Immature natural killer cell (primary cell): ENCODE results near the gene LRP1B. TPM values are rescaled to one million over a fixed set of nuclear protein-coding genes. Genes with fewer than 3 reads are reported as not detected.

Experiments used
- DNase-seq, 3 donors: peaks; one replicate each; pipeline ENCODE4 v3.0.0; 2022; ENCODE audit warnings: mixed read lengths in 1 of 3
- H3K27ac Mint-ChIP-seq, 6 donors: one replicate each; pipeline ENCODE4 v1.8.0; 2020; ENCODE audit warnings: mixed read lengths in 6 of 6, mild to moderate bottlenecking in 5 of 6, inconsistent platforms in 4 of 6, moderate library complexity in 3 of 6
- H3K27me3 Mint-ChIP-seq, 3 donors: one replicate each; pipeline ENCODE4 v1.8.0; 2020 to 2021; ENCODE audit warnings: low read depth in 3 of 3, mild to moderate bottlenecking in 3 of 3, mixed read lengths in 3 of 3, moderate library complexity in 3 of 3, inconsistent platforms in 1 of 3
- H3K36me3 Mint-ChIP-seq, 3 donors: one replicate each; pipeline ENCODE4 v1.8.0; 2020; ENCODE audit warnings: mixed read lengths in 3 of 3, inconsistent platforms in 2 of 3, mild to moderate bottlenecking in 2 of 3
- H3K4me1 Mint-ChIP-seq, 2 donors: one replicate each; pipeline ENCODE4 v1.8.0; 2020; ENCODE audit warnings: inconsistent platforms in 2 of 2, mild to moderate bottlenecking in 2 of 2, mixed read lengths in 2 of 2, moderate library complexity in 1 of 2
- H3K4me3 Mint-ChIP-seq, 5 donors: one replicate each; pipeline ENCODE4 v1.8.0; 2020; ENCODE audit warnings: mild to moderate bottlenecking in 5 of 5, mixed read lengths in 5 of 5, inconsistent platforms in 3 of 5, moderate library complexity in 3 of 5
- H3K9me3 Mint-ChIP-seq, 6 donors: one replicate each; pipeline ENCODE4 v1.8.0; 2020; ENCODE audit warnings: mild to moderate bottlenecking in 6 of 6, mixed read lengths in 6 of 6, inconsistent platforms in 4 of 6, moderate library complexity in 3 of 6
- polyA plus RNA-seq, 3 donors: library from polyadenylated mRNA; unstranded; fragments of 300-500 nt; fragmentation: Illumina TruSeq; gene quantifications; one replicate each; pipeline ENCODE4 v1.2.3, GENCODE V29; 2021

The LRP1B gene
- polyA plus RNA-seq, 3 donors from 2014 or later = not detected

- no peak overlapping the region for H3K27ac Mint-ChIP-seq
- peaks cover 2 to 27% (median 10%) of the 10 kb centered on the region in 6 donors for H3K9me3 Mint-ChIP-seq
- H3K36me3 Mint-ChIP-seq = no peaks in the 10 kb centered on the region
- H3K4me3 Mint-ChIP-seq = no peak overlapping the region
- DNase-seq = no peak
- no peaks in the 10 kb centered on the region for H3K4me1 Mint-ChIP-seq
- no peaks in the 10 kb centered on the region for H3K27me3 Mint-ChIP-seq
Observed at GRCh38 chr2:141925511-141925910, 205.3 kb downstream of the LRP1B start.

GRCh38 chr2:141923657-141924056 lies 207.2 kb downstream of the LRP1B start:
- DNase-seq = no peak
- Mint-ChIP-seq H3K9me3 (peaks cover 0 to 22% (median 11%) of the 10 kb centered on the region in 6 donors), H3K27me3 (no peaks in the 10 kb centered on the region), H3K36me3 (no peaks in the 10 kb centered on the region), H3K4me1 (no peaks in the 10 kb centered on the region), H3K4me3 (no peak overlapping the region), H3K27ac (no peak overlapping the region)

GRCh38 chr2:141911485-141912066 lies 219.2 kb downstream of the LRP1B start:
- Mint-ChIP-seq H3K9me3 (peaks cover 2 to 40% (median 10%) of the 10 kb centered on the region in 6 donors), H3K27me3 (peaks cover 0 to 2% (median 1%) of the 10 kb centered on the region in 3 donors), H3K4me3 (no peak overlapping the region), H3K4me1 (no peaks in the 10 kb centered on the region), H3K36me3 (no peaks in the 10 kb centered on the region), H3K27ac (no peak overlapping the region)
- DNase-seq = no peak

- H3K27me3 Mint-ChIP-seq = peaks cover 0 to 1% (median 0%) of the 10 kb centered on the region in 3 donors
- DNase-seq = no peak
Observed at GRCh38 chr2:141906678-141907077, 224.1 kb downstream of the LRP1B start.

GRCh38 chr2:141900826-141901225 lies 230.0 kb downstream of the LRP1B start:
- Mint-ChIP-seq H3K36me3 (no peaks in the 10 kb centered on the region), H3K4me1 (no peaks in the 10 kb centered on the region), H3K27ac (no peak overlapping the region), H3K27me3 (no peaks in the 10 kb centered on the region), H3K4me3 (no peak overlapping the region), H3K9me3 (peaks cover 0 to 20% (median 5%) of the 10 kb centered on the region in 6 donors)
- DNase-seq = no peak

More at GRCh38 chr2:141906678-141907077, 224.1 kb downstream of the LRP1B start:
- peaks cover 0 to 15% (median 0%) of the 10 kb centered on the region in 6 donors for H3K9me3 Mint-ChIP-seq
- H3K4me1 Mint-ChIP-seq = no peaks in the 10 kb centered on the region
- no peak overlapping the region for H3K27ac Mint-ChIP-seq
- no peaks in the 10 kb centered on the region for H3K36me3 Mint-ChIP-seq
- no peak overlapping the region for H3K4me3 Mint-ChIP-seq

- Mint-ChIP-seq H3K27ac (no peak overlapping the region), H3K9me3 (peaks cover 0 to 20% (median 5%) of the 10 kb centered on the region in 6 donors), H3K4me1 (no peaks in the 10 kb centered on the region), H3K4me3 (no peak overlapping the region), H3K36me3 (no peaks in the 10 kb centered on the region), H3K27me3 (no peaks in the 10 kb centered on the region)
- no peak for DNase-seq
Observed at GRCh38 chr2:141899740-141900139, 231.1 kb downstream of the LRP1B start.

GRCh38 chr2:141889788-141890187 lies 241.0 kb downstream of the LRP1B start:
- Mint-ChIP-seq H3K27ac (no peak overlapping the region), H3K36me3 (no peaks in the 10 kb centered on the region), H3K4me3 (no peak overlapping the region), H3K4me1 (no peaks in the 10 kb centered on the region), H3K27me3 (peaks cover 0 to 3% (median 0%) of the 10 kb centered on the region in 3 donors), H3K9me3 (peaks cover 2 to 29% (median 15%) of the 10 kb centered on the region in 6 donors)
- no peak for DNase-seq

GRCh38 chr2:141888987-141889555 lies 241.7 kb downstream of the LRP1B start:
- no peaks in the 10 kb centered on the region for H3K36me3 Mint-ChIP-seq
- H3K4me3 Mint-ChIP-seq = no peak overlapping the region
- peaks cover 2 to 25% (median 16%) of the 10 kb centered on the region in 6 donors for H3K9me3 Mint-ChIP-seq
- H3K27ac Mint-ChIP-seq = no peak overlapping the region
- H3K4me1 Mint-ChIP-seq = no peaks in the 10 kb centered on the region
- DNase-seq = no peak
- H3K27me3 Mint-ChIP-seq = peaks cover 0 to 3% (median 0%) of the 10 kb centered on the region in 3 donors

- no peaks in the 10 kb centered on the region for H3K4me1 Mint-ChIP-seq
- H3K4me3 Mint-ChIP-seq = no peak overlapping the region
- H3K9me3 Mint-ChIP-seq = peaks cover 2 to 25% (median 14%) of the 10 kb centered on the region in 6 donors
- H3K27ac Mint-ChIP-seq = no peak overlapping the region
- no peak for DNase-seq
- no peaks in the 10 kb centered on the region for H3K36me3 Mint-ChIP-seq
- peaks cover 0 to 3% (median 0%) of the 10 kb centered on the region in 3 donors for H3K27me3 Mint-ChIP-seq
Observed at GRCh38 chr2:141887363-141887762, 243.5 kb downstream of the LRP1B start.

GRCh38 chr2:141878016-141878415 lies 252.8 kb downstream of the LRP1B start:
- H3K4me1 Mint-ChIP-seq = no peaks in the 10 kb centered on the region
- H3K27ac Mint-ChIP-seq = no peak overlapping the region
- no peak for DNase-seq
- peaks cover 0 to 4% (median 0%) of the 10 kb centered on the region in 3 donors for H3K36me3 Mint-ChIP-seq
- no peak overlapping the region for H3K4me3 Mint-ChIP-seq
- no peaks in the 10 kb centered on the region for H3K27me3 Mint-ChIP-seq
- peaks cover 0 to 35% (median 10%) of the 10 kb centered on the region in 6 donors for H3K9me3 Mint-ChIP-seq

GRCh38 chr2:141871913-141872634 lies 258.7 kb downstream of the LRP1B start:
- Mint-ChIP-seq H3K4me1 (no peaks in the 10 kb centered on the region), H3K4me3 (no peak overlapping the region), H3K36me3 (peaks cover 0 to 7% (median 0%) of the 10 kb centered on the region in 3 donors), H3K27me3 (no peaks in the 10 kb centered on the region), H3K9me3 (peaks cover 5 to 26% (median 16%) of the 10 kb centered on the region in 6 donors), H3K27ac (no peak overlapping the region)
- no peak for DNase-seq

GRCh38 chr2:141869572-141869971 lies 261.2 kb downstream of the LRP1B start:
- peaks cover 0 to 7% (median 0%) of the 10 kb centered on the region in 3 donors for H3K36me3 Mint-ChIP-seq
- H3K27me3 Mint-ChIP-seq = no peaks in the 10 kb centered on the region
- peaks cover 5 to 31% (median 24%) of the 10 kb centered on the region in 6 donors for H3K9me3 Mint-ChIP-seq
- no peaks in the 10 kb centered on the region for H3K4me1 Mint-ChIP-seq
- no peak for DNase-seq
- no peak overlapping the region for H3K27ac Mint-ChIP-seq
- no peak overlapping the region for H3K4me3 Mint-ChIP-seq

- Mint-ChIP-seq H3K27ac (no peak overlapping the region), H3K36me3 (no peaks in the 10 kb centered on the region), H3K9me3 (peaks cover 0 to 36% (median 13%) of the 10 kb centered on the region in 6 donors), H3K27me3 (no peaks in the 10 kb centered on the region), H3K4me3 (no peak overlapping the region), H3K4me1 (no peaks in the 10 kb centered on the region)
- no peak for DNase-seq
Observed at GRCh38 chr2:141863964-141864363, 266.9 kb downstream of the LRP1B start.

GRCh38 chr2:141856215-141856919 lies 274.4 kb downstream of the LRP1B start:
- no peak overlapping the region for H3K4me3 Mint-ChIP-seq
- H3K27me3 Mint-ChIP-seq = no peaks in the 10 kb centered on the region
- H3K4me1 Mint-ChIP-seq = no peaks in the 10 kb centered on the region
- H3K36me3 Mint-ChIP-seq = no peaks in the 10 kb centered on the region
- no peak for DNase-seq
- no peak overlapping the region for H3K27ac Mint-ChIP-seq
- peaks cover 4 to 34% (median 12%) of the 10 kb centered on the region in 6 donors for H3K9me3 Mint-ChIP-seq
